ENCODE results near the gene IGFLR1.
A peak's percentile ranks its signal among the peaks of the same experiment; 100 is the strongest.

The IGFLR1 gene

GRCh38 chr19:35723671-35724070, 18.6 kb downstream of the IGFLR1 start:
- no peak for DNase-seq

GRCh38 chr19:35722897-35723296, 19.4 kb downstream of the IGFLR1 start:
- no peak for DNase-seq

- DNase-seq: no peak
Measured at GRCh38 chr19:35722461-35722860, 19.8 kb downstream of the IGFLR1 start.

GRCh38 chr19:35721374-35721773, 20.9 kb downstream of the IGFLR1 start:
- no peak for DNase-seq

- no peak for DNase-seq
Measured at GRCh38 chr19:35720648-35721047, 21.6 kb downstream of the IGFLR1 start.

GRCh38 chr19:35720163-35720524, 22.1 kb downstream of the IGFLR1 start:
- no peak for DNase-seq

- no peak for DNase-seq
Measured at GRCh38 chr19:35719402-35720162, 22.7 kb downstream of the IGFLR1 start.

- DNase-seq: no peak
Measured at GRCh38 chr19:35718345-35719041, 23.8 kb downstream of the IGFLR1 start.

- DNase-seq: no peak
Measured at GRCh38 chr19:35717665-35718344, 24.4 kb downstream of the IGFLR1 start, which contains the start of gene KMT2B. TSS of gene KMT2B (plus strand) at chr19:35718003. CDS start at chr19:35718019, 16 bp downstream.

- peak; percentile 79 to 88 for DNase-seq
Measured at GRCh38 chr19:35716801-35717664, 25.2 kb downstream of the IGFLR1 start.

- peak in 1 of 2 experiments; percentile 47 for DNase-seq
Measured at GRCh38 chr19:35715981-35716800, 26.1 kb downstream of the IGFLR1 start.

GRCh38 chr19:35715355-35715809, 26.9 kb downstream of the IGFLR1 start:
- no peak for DNase-seq

- DNase-seq: no peak
Measured at GRCh38 chr19:35714601-35715354, 27.5 kb downstream of the IGFLR1 start.

GRCh38 chr19:35713904-35714495, 28.3 kb downstream of the IGFLR1 start:
- no peak for DNase-seq

GRCh38 chr19:35713506-35713850, 28.8 kb downstream of the IGFLR1 start:
- DNase-seq: no peak

GRCh38 chr19:35712567-35713505, 29.4 kb downstream of the IGFLR1 start:
- no peak for DNase-seq

- no peak for DNase-seq
Measured at GRCh38 chr19:35710784-35711723, 31.2 kb downstream of the IGFLR1 start.

- no peak for DNase-seq
Measured at GRCh38 chr19:35708391-35708790, 33.9 kb downstream of the IGFLR1 start.

All from cerebellar nuclear complex (tissue), 1 donor.